NCI-H1417 treated with DMSO at 0.1 percent for 48 hours (cell line): Measurements from ENCODE around the gene RAB30.
"Not testable (repeated sequence)": the region's sequence is repeated elsewhere in the genome, so short reads cannot be mapped to it uniquely, and the experiment has no call there.

Experiments
- DNase-seq: peaks from one replicate; lab custom pipeline; 2025; lab: John Stamatoyannopoulos, UW

RAB30 gene

DNA sequence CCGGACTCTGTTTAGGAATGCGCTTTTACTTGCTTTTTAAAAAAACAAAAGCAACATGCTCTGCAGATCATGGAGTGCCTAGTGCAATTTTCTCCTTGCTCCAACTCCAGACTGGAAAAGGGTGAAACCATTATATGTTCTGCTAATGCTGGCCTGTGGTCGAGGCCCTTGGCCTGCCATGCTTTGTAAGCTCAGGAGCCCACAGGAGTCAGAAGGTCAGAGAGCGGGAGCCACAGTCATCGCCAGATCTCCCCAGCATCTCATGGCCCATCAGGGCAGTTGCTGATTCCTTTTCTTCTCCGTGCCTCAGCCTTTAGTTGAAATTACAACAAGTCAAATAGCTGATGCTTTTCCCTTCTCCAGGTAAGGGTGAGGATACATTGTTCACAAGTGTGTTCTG, 89.8 kb downstream of the RAB30 start:
- no peak for DNase-seq

DNA sequence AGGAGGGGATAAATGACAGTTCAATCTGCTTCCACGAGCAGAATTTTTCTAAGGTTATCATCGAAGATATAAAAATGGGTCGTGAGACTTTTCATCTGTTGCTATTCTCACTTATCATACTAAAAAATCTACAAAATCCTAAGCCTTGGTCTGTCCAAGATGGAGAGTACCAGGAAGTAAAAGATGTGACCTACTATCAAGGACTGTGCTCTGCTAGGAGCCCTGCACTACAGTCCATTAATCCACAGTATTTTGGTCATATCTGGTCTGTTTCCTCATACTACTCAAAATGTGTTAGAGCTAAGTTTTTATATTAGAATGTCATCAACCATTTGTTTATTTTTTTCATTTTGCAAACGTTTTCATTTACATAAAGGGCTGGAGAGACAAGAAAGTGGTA, 90.8 kb downstream of the RAB30 start:
- DNase-seq = no peak

GRCh38 chr11:82980292-82980691, 91.4 kb downstream of the RAB30 start:
- no peak for DNase-seq

DNA sequence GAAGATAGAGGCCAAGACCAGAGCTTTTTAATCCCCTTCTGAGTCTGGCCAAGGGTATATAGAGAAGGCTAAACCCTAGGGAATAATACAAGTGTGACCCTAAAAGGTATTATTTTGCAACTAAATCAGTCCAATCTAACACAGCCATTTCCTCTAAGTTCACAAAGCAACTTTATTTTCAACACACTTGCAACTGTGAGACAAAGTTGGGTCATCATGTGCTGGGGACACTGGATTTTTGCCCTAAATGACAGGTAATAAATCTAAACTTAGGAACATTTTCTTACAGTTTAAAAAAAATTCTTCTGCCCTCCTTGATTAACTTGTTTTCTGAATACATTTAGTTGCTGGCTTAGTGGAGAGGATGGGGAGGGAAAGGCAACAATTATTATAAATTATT, 91.9 kb downstream of the RAB30 start:
- no peak for DNase-seq

DNA sequence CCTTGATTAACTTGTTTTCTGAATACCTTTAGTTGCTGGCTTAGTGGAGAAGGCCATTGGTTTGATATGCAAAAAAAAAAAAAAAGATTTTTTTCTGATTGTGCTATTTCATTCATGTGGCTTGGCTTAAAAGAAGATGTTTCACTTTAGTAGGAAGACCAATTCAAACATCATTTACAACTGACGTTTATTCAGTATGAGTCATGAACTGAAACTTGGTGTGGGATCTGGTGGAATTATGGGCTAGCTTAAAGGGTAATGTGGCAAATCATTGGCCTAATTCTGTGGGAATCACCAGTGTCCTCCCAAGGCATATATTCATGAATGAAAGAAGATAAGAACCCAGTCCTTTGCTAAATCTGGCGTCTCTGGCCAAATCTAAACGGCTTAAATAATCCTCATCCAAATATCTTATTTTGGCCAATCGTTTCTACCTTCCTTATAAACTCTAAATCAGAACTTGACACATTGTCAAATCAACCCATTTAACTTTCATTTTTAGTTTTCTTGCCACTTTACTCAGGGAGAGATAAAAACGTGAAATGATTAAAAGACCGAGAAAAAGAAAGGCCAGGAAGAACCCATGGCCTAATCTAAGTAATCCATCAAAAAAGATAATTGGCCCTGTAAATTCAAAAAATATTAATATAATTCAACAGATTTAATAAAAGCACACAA, 93.1 kb downstream of the RAB30 start:
- DNase-seq = no peak

DNA sequence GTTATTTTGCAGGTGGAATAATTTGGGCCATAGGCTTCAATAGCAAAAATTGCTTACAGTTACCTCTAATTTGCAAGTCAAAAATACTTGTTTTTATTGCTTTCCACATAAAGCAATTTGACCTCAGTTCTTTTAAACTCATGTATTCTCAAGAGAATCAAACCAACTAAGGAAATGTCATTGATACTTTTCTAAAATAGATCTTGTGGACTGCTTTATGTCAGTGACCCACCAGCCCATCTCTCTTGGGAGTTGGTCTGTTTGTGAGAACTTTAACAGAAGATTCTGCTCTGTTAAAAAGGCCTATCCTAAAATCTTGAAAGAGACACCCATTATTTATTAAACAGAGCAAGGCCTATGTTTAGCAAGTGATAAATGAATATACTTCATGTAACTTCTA, 94.9 kb downstream of the RAB30 start:
- no peak for DNase-seq

- no peak for DNase-seq
Measured at GRCh38 chr11:82975882-82976281, 95.8 kb downstream of the RAB30 start.

GRCh38 chr11:82974851-82975250, 96.8 kb downstream of the RAB30 start:
- DNase-seq = no peak

- no peak for DNase-seq
Measured at GRCh38 chr11:82974135-82974534, 97.6 kb downstream of the RAB30 start.

DNA sequence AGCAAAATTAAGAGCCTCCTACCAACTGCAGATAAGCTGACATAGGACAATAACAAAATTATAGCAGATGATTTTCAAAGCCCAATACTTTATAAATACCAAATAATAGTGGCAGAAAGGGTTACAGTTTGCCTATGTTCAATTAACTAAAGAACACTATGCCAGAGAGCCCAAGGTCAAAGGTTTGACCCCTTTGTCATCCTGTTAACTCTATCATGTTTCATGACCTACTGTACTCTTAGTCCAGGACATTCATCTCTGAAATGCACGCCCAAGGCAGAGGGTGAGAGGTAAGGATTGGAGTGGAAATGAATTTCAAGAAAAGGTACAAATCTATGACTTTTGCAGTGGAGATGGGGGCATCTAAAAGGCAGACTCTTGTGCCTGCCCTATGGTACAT, 99.6 kb downstream of the RAB30 start:
- DNase-seq = no peak

GRCh38 chr11:82971519-82971946, 100.2 kb downstream of the RAB30 start:
- not testable (repeated sequence) for DNase-seq

DNA sequence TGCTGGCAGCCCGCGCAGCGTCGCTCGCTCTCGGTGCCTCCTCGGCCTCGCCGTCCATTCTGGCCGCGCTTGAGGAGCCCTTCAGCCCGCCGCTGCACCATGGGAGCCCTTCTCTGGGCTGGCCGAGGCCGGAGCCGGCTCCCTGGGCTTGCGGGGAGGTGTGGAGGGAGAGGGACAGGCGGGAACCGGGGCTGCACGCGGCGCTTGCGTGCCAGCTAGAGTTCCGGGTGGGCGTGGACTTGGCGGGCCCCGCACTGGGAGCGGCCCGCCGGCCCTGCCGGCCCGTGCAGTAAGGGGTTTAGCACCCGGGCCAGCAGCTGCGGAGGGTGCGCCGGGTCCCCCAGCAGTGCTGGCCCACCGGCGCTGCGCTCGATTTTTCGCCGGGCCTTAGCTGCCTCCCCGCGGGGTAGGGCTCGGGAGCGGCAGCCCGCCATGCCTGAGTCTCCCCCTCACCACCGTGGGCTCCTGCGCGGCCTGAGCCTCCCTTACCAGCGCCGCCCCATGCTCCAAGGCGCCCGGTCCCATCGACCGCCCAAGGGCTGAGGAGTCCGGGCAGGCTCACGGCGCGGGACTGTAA, 101.1 kb downstream of the RAB30 start:
- not testable (repeated sequence) for DNase-seq

- no peak for DNase-seq
Measured at GRCh38 chr11:82969811-82970210, 101.9 kb downstream of the RAB30 start.

- DNase-seq = no peak
Measured at GRCh38 chr11:82967381-82967780, 104.3 kb downstream of the RAB30 start.

- DNase-seq = not testable (repeated sequence)
Measured at GRCh38 chr11:82962021-82962420, 109.7 kb downstream of the RAB30 start.

GRCh38 chr11:82960779-82961143, 110.9 kb downstream of the RAB30 start:
- no peak for DNase-seq

GRCh38 chr11:82959987-82960778, 111.5 kb downstream of the RAB30 start:
- no peak for DNase-seq

- DNase-seq = not testable (repeated sequence)
Measured at GRCh38 chr11:82955736-82956453, 115.8 kb downstream of the RAB30 start.

GRCh38 chr11:82950502-82950901, 121.2 kb downstream of the RAB30 start:
- not testable (repeated sequence) for DNase-seq

GRCh38 chr11:82949352-82949751, 122.3 kb downstream of the RAB30 start:
- DNase-seq = no peak

DNA sequence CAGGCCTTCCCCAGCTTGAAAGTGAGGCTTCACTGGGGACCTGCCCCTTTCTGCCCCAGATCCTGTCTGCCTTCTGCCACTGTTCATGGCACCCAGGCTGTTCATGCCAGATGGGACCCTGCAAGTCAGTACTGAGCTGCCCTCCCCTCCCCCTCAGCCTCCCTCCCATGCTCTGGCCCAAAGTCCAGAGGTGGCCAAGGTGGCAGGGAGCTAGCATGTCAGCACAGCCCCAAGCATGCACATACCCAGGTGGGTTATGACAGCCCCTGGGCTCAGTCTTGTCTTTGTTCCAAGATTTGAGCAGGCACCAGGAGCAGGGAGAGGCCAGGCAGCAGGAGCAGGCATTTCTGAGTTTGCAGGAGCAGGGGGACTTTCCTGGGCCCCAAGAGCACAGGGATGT, 126.0 kb downstream of the RAB30 start:
- no peak for DNase-seq

GRCh38 chr11:82945041-82945440, 126.7 kb downstream of the RAB30 start:
- not testable (repeated sequence) for DNase-seq

DNA sequence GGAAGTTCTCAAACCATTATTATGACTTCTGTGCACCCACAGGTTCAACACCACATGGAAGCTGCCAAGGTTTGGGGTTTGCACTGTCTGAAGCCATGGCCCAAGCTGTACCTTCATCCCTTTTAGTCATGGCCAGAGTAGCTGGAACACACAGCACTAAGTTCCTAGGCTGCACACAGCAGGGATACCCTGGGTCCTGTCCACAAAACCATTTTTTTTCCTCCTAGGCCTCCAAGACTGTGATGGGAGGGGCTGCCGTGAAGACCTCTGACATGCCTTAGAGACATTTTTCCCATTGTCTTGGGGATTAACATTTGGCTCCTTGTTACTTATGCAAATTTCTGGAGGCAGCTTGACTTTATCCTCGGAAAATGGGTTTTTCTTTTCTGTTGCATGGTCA, 127.5 kb downstream of the RAB30 start:
- no peak for DNase-seq
